Astrocyte (in vitro differentiated cells and primary cell): ENCODE results near the gene PJA1.

Source experiments
- EZH2 ChIP-seq: IDR thresholded peaks from 2 replicates; pipeline ENCODE4 v1.6.1; 2012; ENCODE audit warnings: mild to moderate bottlenecking, low read length, inconsistent platforms; ENCODE audit not compliant: insufficient read depth
- TF ChIP-seq, protein P1 (sequence below): IDR thresholded peaks from 2 replicates; pipeline ENCODE4 v1.5.1; 2011; ENCODE audit warnings: low read depth, mild to moderate bottlenecking, inconsistent platforms, low read length, moderate library complexity; ENCODE audit not compliant: insufficient read depth

DNA sequence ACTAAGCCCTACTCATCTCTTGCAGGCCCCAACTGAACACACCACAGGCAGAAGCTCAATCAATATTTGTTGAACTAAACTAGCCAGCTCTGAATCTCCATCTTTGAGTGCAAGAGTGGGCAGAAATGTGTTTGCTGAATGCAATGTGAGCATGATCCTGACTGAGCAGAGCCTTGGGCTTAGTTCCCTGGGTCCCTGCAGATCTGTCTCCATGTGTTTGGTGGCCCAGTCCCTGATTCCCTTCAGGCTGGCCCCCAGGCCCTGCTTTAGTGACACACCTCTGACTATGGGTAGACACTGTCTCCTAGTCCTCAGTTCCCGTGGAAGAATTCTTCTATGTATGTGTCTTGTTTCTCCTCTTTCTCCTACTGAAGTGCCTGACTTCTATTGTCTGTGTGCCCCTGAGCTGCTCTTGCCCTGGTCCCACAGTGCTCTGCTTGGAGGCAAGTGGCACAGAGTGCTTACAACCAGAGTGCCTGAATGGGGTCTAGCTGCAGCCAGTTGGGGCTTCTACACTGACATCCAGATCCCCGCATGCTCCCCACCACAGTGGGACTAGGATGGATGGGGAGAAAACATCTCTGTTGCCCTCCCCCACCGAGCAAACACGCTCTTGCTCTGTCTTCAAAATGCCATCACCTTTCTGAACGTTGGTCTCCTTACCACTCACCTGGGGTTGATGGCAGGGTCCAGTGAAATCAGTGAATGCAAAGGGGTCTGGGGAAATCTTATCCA lies 9.3 kb downstream of the PJA1 start:
- TF ChIP-seq, protein P1, sequence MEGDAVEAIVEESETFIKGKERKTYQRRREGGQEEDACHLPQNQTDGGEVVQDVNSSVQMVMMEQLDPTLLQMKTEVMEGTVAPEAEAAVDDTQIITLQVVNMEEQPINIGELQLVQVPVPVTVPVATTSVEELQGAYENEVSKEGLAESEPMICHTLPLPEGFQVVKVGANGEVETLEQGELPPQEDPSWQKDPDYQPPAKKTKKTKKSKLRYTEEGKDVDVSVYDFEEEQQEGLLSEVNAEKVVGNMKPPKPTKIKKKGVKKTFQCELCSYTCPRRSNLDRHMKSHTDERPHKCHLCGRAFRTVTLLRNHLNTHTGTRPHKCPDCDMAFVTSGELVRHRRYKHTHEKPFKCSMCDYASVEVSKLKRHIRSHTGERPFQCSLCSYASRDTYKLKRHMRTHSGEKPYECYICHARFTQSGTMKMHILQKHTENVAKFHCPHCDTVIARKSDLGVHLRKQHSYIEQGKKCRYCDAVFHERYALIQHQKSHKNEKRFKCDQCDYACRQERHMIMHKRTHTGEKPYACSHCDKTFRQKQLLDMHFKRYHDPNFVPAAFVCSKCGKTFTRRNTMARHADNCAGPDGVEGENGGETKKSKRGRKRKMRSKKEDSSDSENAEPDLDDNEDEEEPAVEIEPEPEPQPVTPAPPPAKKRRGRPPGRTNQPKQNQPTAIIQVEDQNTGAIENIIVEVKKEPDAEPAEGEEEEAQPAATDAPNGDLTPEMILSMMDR, result no peak
- TF ChIP-seq EZH2, result no peak
